ENCODE measurements around the gene AS3MT.
"Not testable (repeated sequence)": the region's sequence is repeated elsewhere in the genome, so short reads cannot be mapped to it uniquely, and the experiment has no call there.

AS3MT gene

DNA sequence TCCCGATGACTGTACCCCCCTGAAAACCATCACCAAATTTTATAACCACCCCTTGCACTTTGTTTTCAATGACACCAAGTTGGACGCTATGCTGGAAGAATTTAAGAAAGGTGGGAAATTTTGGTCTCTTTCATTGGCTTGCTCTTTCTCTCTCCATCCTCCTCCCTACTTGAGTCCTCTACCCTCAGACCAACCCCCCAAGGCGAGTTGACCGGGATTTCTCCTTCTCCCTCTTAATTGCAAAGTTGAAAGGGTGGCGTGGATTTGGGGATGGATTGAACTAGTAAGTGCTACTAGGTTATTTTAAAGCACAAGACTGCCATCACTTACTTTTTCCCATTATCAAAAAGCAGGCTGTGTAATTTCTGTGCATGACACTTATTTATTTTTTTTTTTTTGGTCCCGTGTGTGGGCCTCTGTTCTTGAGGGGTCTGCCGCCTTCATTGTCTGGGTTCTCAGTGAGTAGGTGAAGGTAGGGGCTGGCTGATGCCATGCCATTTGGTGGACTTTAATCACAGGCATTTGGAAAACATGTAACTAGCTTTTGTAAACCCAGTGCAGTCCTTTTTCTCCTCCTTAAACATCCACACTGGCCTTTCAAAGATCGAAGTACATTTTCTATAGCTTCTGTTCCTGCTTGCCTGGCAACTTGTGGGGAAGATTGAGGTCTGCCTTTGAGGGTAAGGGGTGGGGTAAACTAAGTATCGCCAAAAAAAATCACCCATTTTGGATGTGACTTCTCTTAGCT lies 50.9 kb downstream of the AS3MT start:
- no peak for DNase-seq

GRCh38 chr10:102923601-102924000 lies 54.3 kb downstream of the AS3MT start:
- DNase-seq, result no peak

DNA sequence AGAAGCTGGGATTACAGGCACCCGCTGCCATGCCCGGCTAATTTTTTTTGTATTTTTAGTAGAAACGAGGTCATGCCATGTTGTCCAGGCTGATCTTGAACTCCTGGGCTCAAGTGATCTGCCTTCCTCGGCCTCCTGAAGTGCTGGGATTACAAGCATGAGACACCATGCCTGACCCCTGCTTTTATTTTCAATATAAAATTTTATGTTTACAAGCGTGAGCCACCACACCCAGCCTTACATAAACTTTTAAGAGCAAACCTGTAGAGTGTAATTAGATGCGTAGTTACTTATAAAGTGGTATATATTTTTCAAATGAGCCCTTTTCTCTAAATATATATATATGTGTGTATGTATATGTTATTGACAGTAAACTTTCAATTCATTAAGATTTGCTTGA lies 57.6 kb downstream of the AS3MT start:
- DNase-seq, result no peak

- DNase-seq, result peak; percentile 42 to 45
These were observed 58.2 kb downstream of the AS3MT start for GRCh38 chr10:102927311-102928010.

DNA sequence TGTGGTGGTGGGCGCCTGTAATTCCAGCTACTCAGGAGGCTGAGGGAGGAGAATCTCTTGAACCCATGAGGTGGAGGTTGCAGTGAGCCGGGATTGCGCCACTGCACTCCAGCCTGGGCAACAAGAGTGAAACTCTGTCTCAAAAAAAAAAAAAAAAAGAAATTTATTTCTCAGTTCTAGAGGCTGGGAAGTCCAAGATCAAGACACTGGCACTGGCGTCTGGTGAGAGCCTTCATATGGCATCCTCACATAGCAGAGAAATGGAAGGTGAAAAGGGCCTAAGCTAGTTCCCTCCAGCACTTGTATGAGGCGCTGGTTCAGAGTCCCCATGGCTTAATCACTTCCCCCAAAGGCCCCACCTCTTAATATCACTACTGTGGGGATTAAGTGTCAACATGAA lies 59.2 kb downstream of the AS3MT start:
- DNase-seq, result not testable (repeated sequence)

DNA sequence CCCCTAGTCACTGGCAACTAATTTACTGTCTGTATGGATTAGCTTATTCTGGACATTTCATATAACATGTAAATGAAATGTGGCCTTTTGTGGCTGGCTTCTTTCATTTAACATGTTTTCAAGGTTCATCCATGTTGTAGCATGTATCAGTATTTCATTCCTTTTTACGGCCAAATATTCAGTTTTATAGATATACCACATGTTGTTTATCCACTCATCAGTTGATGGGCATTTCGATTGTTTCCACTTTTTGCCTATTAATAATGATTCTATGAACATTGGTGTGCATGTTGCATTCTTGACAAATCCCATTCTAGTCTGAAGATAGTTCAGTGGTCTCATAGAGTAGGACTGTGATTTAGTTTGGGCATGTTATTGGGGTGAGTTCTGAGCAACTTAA lies 61.5 kb downstream of the AS3MT start:
- DNase-seq, result no peak

GRCh38 chr10:102931643-102932042 lies 62.4 kb downstream of the AS3MT start:
- no peak for DNase-seq

GRCh38 chr10:102935505-102935904 lies 66.2 kb downstream of the AS3MT start:
- DNase-seq, result no peak

DNA sequence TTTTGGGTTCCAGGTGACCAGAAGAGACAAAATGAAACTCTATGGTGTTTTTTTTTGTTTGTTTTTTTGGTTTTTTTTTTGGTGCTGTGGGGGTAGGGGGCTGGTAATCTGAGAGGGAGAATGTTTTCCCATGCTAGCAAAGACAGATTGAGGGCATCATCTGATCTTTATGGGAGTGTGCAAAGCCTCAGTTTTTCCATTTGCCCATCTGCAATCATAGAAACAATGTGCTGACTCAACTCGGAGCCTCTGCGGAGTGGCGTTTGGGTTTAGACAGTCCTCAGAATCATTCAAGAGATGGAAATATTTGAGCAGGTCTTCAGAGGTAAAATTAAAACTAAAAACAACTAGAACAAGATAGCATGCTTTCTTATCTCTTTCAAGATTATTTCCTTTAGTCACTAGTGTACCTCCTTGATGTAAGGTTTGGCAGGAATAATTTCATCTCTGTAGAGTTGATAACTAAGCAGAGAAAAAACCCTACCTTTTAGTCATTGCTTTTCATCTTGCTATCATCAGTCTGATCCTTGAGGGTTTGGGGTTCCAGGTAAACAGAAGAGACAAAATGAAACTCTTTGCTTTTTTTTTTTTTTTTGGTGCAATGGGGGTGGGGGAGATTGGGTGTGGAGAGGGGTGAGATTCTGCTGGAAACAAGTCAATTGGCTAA lies 66.8 kb downstream of the AS3MT start:
- DNase-seq, result no peak

DNA sequence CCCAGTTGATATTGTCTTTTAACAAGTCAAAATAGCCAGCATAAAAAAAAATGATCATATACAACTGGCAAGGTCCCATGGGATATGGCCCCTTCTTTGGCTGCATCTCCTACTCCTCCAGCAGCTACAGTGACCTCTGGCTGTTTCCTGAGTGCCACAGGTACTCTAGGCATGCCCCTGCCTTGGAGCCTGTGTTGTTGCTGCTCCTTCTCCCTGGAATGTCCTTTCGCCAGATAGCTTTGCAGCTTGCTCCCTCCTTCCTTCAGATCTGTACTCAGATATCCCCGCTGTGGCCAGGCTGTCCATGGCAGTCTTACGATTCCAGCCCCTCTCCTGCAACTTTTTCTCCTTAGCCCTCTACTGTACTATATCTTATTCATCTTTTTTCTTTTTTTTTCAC lies 72.1 kb downstream of the AS3MT start:
- DNase-seq, result no peak

- no peak for DNase-seq
These were observed 76.2 kb downstream of the AS3MT start for GRCh38 chr10:102945449-102945848.

- no peak for DNase-seq
These were observed 76.7 kb downstream of the AS3MT start for GRCh38 chr10:102945962-102946361.

- DNase-seq, result no peak
These were observed 77.7 kb downstream of the AS3MT start for GRCh38 chr10:102946992-102947391.

- no peak for DNase-seq
These were observed 78.9 kb downstream of the AS3MT start for GRCh38 chr10:102948176-102948575.

GRCh38 chr10:102948786-102949185 lies 79.5 kb downstream of the AS3MT start:
- DNase-seq, result no peak

DNA sequence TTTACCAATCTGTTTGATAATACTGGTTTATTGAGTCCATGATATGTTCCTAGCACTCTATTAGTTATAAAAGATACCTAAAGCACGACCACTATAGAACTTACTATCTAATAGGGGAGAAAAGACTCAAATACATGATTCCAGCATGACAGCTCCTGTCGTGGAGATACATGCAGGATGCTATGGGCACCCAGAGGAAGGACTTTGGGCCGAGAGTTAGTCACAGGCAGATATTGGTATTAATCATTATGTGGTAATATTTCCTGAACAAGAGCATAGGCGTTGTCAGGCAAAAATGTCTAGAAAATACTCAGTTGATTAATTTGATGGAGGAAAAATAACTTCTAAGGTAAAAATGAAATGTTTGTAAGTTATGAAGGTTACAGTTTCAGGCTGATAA lies 80.6 kb downstream of the AS3MT start:
- DNase-seq, result no peak

- DNase-seq, result no peak
These were observed 82.0 kb downstream of the AS3MT start for GRCh38 chr10:102951316-102951715.
